ENCODE measurements around the gene OR52K1. TPM values are rescaled to one million over a fixed set of nuclear protein-coding genes. Genes with fewer than 3 reads are reported as not detected.

The OR52K1 gene
- total and polyA plus RNA-seq, 3 donors from 2014 or later = 0.43 to 0.47 TPM; not detected in 1

GRCh38 chr11:4460151-4460550 lies 22.3 kb upstream of the OR52K1 start:
- no peak overlapping the region for H3K4me3 ChIP-seq
- TF ChIP-seq CTCF (IDR thresholded peaks at IDR 0.05) (no peak), POLR2A (IDR thresholded peaks at IDR 0.05) (no peak)
- intact Hi-C loops (cut with DNase I; ENCODE audit: low total_unique reads) = no loop called here
- peaks cover 10% of the 10 kb centered on the region for H3K4me1 ChIP-seq
- H3K36me3 ChIP-seq (ENCODE audit: low read depth, missing control alignments) = no peaks in the 10 kb centered on the region
- DNase-seq = no peak
- H3K27me3 ChIP-seq = no peaks in the 10 kb centered on the region
- WGBS, 2 donors = 33 to 36% methylated on average over 4 of the region's 4 CpGs
- H3K27ac ChIP-seq = peak overlapping the region; percentile 9 to 58
- no peaks in the 10 kb centered on the region for H3K9me3 ChIP-seq

- WGBS, 2 donors = 94% methylated on average over 5 of the region's 5 CpGs
- Histone ChIP-seq H3K4me1 (peaks cover 4% of the 10 kb centered on the region), H3K36me3 (ENCODE audit: low read depth, missing control alignments) (no peaks in the 10 kb centered on the region), H3K4me3 (no peak overlapping the region), H3K9me3 (no peaks in the 10 kb centered on the region), H3K27ac (no peak overlapping the region), H3K27me3 (no peaks in the 10 kb centered on the region)
- no peak for TF ChIP-seq CTCF (IDR thresholded peaks at IDR 0.05)
- TF ChIP-seq POLR2A (IDR thresholded peaks at IDR 0.05) = no peak
- DNase-seq = no peak
- intact Hi-C loops (cut with DNase I; ENCODE audit: low total_unique reads) = no loop called here
Observed at GRCh38 chr11:4464216-4465159, 18.0 kb upstream of the OR52K1 start.

- intact Hi-C loops (cut with DNase I; ENCODE audit: low total_unique reads) = no loop called here
- DNase-seq = no peak
- WGBS, 2 donors = 79 to 94% methylated on average over 1 of the region's 1 CpG
- Histone ChIP-seq H3K9me3 (no peaks in the 10 kb centered on the region), H3K27me3 (no peaks in the 10 kb centered on the region), H3K36me3 (ENCODE audit: low read depth, missing control alignments) (no peaks in the 10 kb centered on the region), H3K27ac (no peak overlapping the region), H3K4me3 (no peak overlapping the region), H3K4me1 (no peaks in the 10 kb centered on the region)
- TF ChIP-seq POLR2A (IDR thresholded peaks at IDR 0.05) = no peak
- TF ChIP-seq CTCF (IDR thresholded peaks at IDR 0.05) = no peak
Observed at GRCh38 chr11:4465407-4465806, 17.0 kb upstream of the OR52K1 start.

- Histone ChIP-seq H3K4me1 (no peaks in the 10 kb centered on the region), H3K9me3 (no peaks in the 10 kb centered on the region), H3K4me3 (no peak overlapping the region), H3K27ac (no peak overlapping the region), H3K36me3 (ENCODE audit: low read depth, missing control alignments) (no peaks in the 10 kb centered on the region), H3K27me3 (no peaks in the 10 kb centered on the region)
- no peak for TF ChIP-seq POLR2A (IDR thresholded peaks at IDR 0.05)
- no peak for TF ChIP-seq CTCF (IDR thresholded peaks at IDR 0.05)
- no peak for DNase-seq
- intact Hi-C loops (cut with DNase I; ENCODE audit: low total_unique reads) = no loop called here
- 47 to 58% methylated on average over 5 of the region's 5 CpGs for WGBS, 2 donors
Observed at GRCh38 chr11:4466131-4466870, 16.1 kb upstream of the OR52K1 start.
